Activated B cell treated with CpG ODN at 0.5 μM for 24 hours (primary cell): Measurements from ENCODE around the gene GH2. TPM values are rescaled to one million over a fixed set of nuclear protein-coding genes. Genes with fewer than 3 reads are reported as not detected.
"Not testable (repeated sequence)": the region's sequence is repeated elsewhere in the genome, so short reads cannot be mapped to it uniquely, and the experiment has no call there.

ENCODE experiments used
- ATAC-seq: fragments of 200-7000 bp; cut with Tn5 transposase; one replicate; pipeline ENCODE4 v1.10.0; 2021; ENCODE audit warnings: low read depth, mild to moderate bottlenecking, moderate library complexity
- CTCF ChIA-PET: fragments of 350-600 bp; sonication (Branson Sonifier 250); formaldehyde crosslinking; loops from one replicate; lab custom pipeline; 2021; ENCODE audit warnings: antibody characterized with exemption; lab: Charles Lee
- POLR2A ChIA-PET: fragments of 350-600 bp; sonication (Branson Sonifier 250); formaldehyde crosslinking; loops from one replicate; lab custom pipeline; 2021; ENCODE audit warnings: antibody characterized with exemption; lab: Charles Lee
- DNase-seq: peaks from one replicate; pipeline ENCODE4 v3.0.0; 2022
- H3K27ac Mint-ChIP-seq: one replicate; pipeline ENCODE4 v1.8.0; 2020; ENCODE audit warnings: mixed read lengths
- H3K27me3 Mint-ChIP-seq: one replicate; pipeline ENCODE4 v1.8.0; 2021; ENCODE audit warnings: mixed read lengths
- H3K36me3 Mint-ChIP-seq: one replicate; pipeline ENCODE4 v1.8.0; 2021; ENCODE audit warnings: low read depth, mixed read lengths
- H3K4me1 Mint-ChIP-seq: one replicate; pipeline ENCODE4 v1.8.0; 2021; ENCODE audit warnings: mixed read lengths
- H3K4me3 Mint-ChIP-seq: one replicate; pipeline ENCODE4 v1.8.0; 2020; ENCODE audit warnings: mild to moderate bottlenecking, mixed read lengths
- H3K9me3 Mint-ChIP-seq: one replicate; pipeline ENCODE4 v1.8.0; 2020; ENCODE audit warnings: mixed read lengths
- CTCF ChIP-seq: fragments of 200-600 bp; IDR thresholded peaks from one replicate; pipeline ENCODE4 v1.8.0; 2022; ENCODE audit warnings: antibody characterized with exemption, mild to moderate bottlenecking
- intact Hi-C: fragments of 100-400 bp; cut with micrococcal nuclease; formaldehyde crosslinking; loops from one replicate; pipeline ENCODE4 v1.15.1; 2024
- total RNA-seq: library from RNA; stranded (reverse); gene quantifications from 2 replicates; pipeline ENCODE4 v1.2.3, GENCODE V29; 2022

The GH2 gene
- total RNA-seq, 1 donor from 2014 or later: not detected

- H3K4me1 Mint-ChIP-seq, H3K27me3 Mint-ChIP-seq, intact Hi-C loops, CTCF ChIA-PET, H3K27ac Mint-ChIP-seq, ATAC-seq, POLR2A ChIA-PET, DNase-seq, H3K9me3 Mint-ChIP-seq, H3K4me3 Mint-ChIP-seq, H3K36me3 Mint-ChIP-seq: not testable (repeated sequence)
Observed at GRCh38 chr17:63871646-63872365, 9.9 kb downstream of the GH2 start.

- H3K27ac Mint-ChIP-seq, H3K27me3 Mint-ChIP-seq, H3K4me3 Mint-ChIP-seq, intact Hi-C loops, H3K4me1 Mint-ChIP-seq, ATAC-seq, POLR2A ChIA-PET, CTCF ChIA-PET, H3K36me3 Mint-ChIP-seq, H3K9me3 Mint-ChIP-seq, DNase-seq: not testable (repeated sequence)
Observed at GRCh38 chr17:63870292-63870665, 11.5 kb downstream of the GH2 start.

GRCh38 chr17:63869491-63870291 lies 12.1 kb downstream of the GH2 start:
- H3K36me3 Mint-ChIP-seq, H3K4me1 Mint-ChIP-seq, H3K27ac Mint-ChIP-seq, H3K27me3 Mint-ChIP-seq, POLR2A ChIA-PET, intact Hi-C loops, ATAC-seq, DNase-seq, H3K4me3 Mint-ChIP-seq, H3K9me3 Mint-ChIP-seq: not testable (repeated sequence)
- CTCF ChIA-PET: interaction anchor here (0.6 to 1.0 kb wide), 3 partner anchors 13 to 242 kb away, joined by 3 read pairs; no protein-coding TSS in a partner anchor

GRCh38 chr17:63866625-63867024 lies 15.1 kb downstream of the GH2 start:
- H3K4me1 Mint-ChIP-seq, H3K9me3 Mint-ChIP-seq, H3K27me3 Mint-ChIP-seq, H3K36me3 Mint-ChIP-seq, H3K27ac Mint-ChIP-seq, ATAC-seq, intact Hi-C loops, DNase-seq, H3K4me3 Mint-ChIP-seq: not testable (repeated sequence)
- POLR2A ChIA-PET: interaction anchor here (0.6 to 0.7 kb wide), 2 partner anchors 9 to 23 kb away, joined by 4 read pairs; no protein-coding TSS in a partner anchor
- CTCF ChIA-PET: interaction anchor here (1.0 to 2.1 kb wide), 5 partner anchors 9 to 302 kb away, joined by 3 to 10 read pairs (median 4); partner anchors contain the start of gene GH2

GRCh38 chr17:63859257-63859656 lies 22.5 kb downstream of the GH2 start:
- ChIA-PET POLR2A (interaction anchor here (0.6 to 0.7 kb wide), 2 partner anchors 16 to 24 kb away, joined by 3 to 7 read pairs; no protein-coding TSS in a partner anchor), CTCF (interaction anchor here (1.8 kb wide), 1 partner anchor 10 kb away, joined by 5 read pairs; no protein-coding TSS in a partner anchor)
- Mint-ChIP-seq H3K27me3 (peaks cover 9% of the 10 kb centered on the region), H3K4me1 (no peaks in the 10 kb centered on the region), H3K27ac (no peak overlapping the region), H3K4me3 (no peak overlapping the region), H3K9me3 (no peaks in the 10 kb centered on the region), H3K36me3 (no peaks in the 10 kb centered on the region)
- DNase-seq: no peak
- no peak for ATAC-seq
- intact Hi-C loops: no loop called here
- no peak for TF ChIP-seq CTCF

GRCh38 chr17:63856425-63856824 lies 25.3 kb downstream of the GH2 start:
- H3K4me1 Mint-ChIP-seq, ATAC-seq, DNase-seq, H3K4me3 Mint-ChIP-seq, H3K27me3 Mint-ChIP-seq, POLR2A ChIA-PET, intact Hi-C loops, H3K27ac Mint-ChIP-seq, H3K9me3 Mint-ChIP-seq, H3K36me3 Mint-ChIP-seq: not testable (repeated sequence)
- CTCF ChIA-PET: interaction anchor here (0.7 kb wide), 1 partner anchor 430 kb away, joined by 3 read pairs; no protein-coding TSS in a partner anchor

GRCh38 chr17:63855185-63855584 lies 26.6 kb downstream of the GH2 start:
- intact Hi-C loops: no loop called here
- Mint-ChIP-seq H3K27ac (no peak overlapping the region), H3K27me3 (peaks cover 1% of the 10 kb centered on the region), H3K9me3 (no peaks in the 10 kb centered on the region), H3K4me1 (no peaks in the 10 kb centered on the region), H3K36me3 (no peaks in the 10 kb centered on the region), H3K4me3 (no peak overlapping the region)
- no peak for TF ChIP-seq CTCF
- no peak for DNase-seq
- no peak for ATAC-seq
- ChIA-PET CTCF (no interaction called here), POLR2A (no interaction called here)
